Activated CD4-positive, alpha-beta T cell treated with anti-CD3 and anti-CD28 coated beads for 36 hours (primary cell): ENCODE results near the gene B4GALNT1. TPM values are rescaled to one million over a fixed set of nuclear protein-coding genes. Genes with fewer than 3 reads are reported as not detected.

Source experiments
- ATAC-seq: fragments of 200-7000 bp; cut with Tn5 transposase; one replicate; pipeline ENCODE4 v1.10.0; 2021; ENCODE audit warnings: mild to moderate bottlenecking, moderate library complexity
- CTCF ChIA-PET: fragments of 350-600 bp; sonication (Branson Sonifier 250); formaldehyde crosslinking; loops from one replicate; lab custom pipeline; 2021; ENCODE audit warnings: antibody characterized with exemption; lab: Charles Lee
- POLR2A ChIA-PET: fragments of 350-600 bp; sonication (Branson Sonifier 250); formaldehyde crosslinking; loops from one replicate; lab custom pipeline; 2021; ENCODE audit warnings: antibody characterized with exemption, inconsistent platforms; lab: Charles Lee
- DNase-seq: peaks from one replicate; pipeline ENCODE4 v3.0.0-alpha.2; 2020
- H3K27ac Mint-ChIP-seq: one replicate; pipeline ENCODE4 v1.8.0; 2021; ENCODE audit warnings: mixed read lengths
- H3K27me3 Mint-ChIP-seq: one replicate; pipeline ENCODE4 v1.8.0; 2021; ENCODE audit warnings: mixed read lengths
- H3K36me3 Mint-ChIP-seq: one replicate; pipeline ENCODE4 v1.8.0; 2021; ENCODE audit warnings: low read depth, mixed read lengths
- H3K4me1 Mint-ChIP-seq: one replicate; pipeline ENCODE4 v1.8.0; 2021; ENCODE audit warnings: mixed read lengths
- H3K4me3 Mint-ChIP-seq: one replicate; pipeline ENCODE4 v1.8.0; 2021; ENCODE audit warnings: mild to moderate bottlenecking, moderate library complexity, mixed read lengths
- H3K9me3 Mint-ChIP-seq: one replicate; pipeline ENCODE4 v1.8.0; 2021; ENCODE audit warnings: low read depth, mixed read lengths
- intact Hi-C, 2 experiments: fragments of 100-400 bp; cut with DNase I in 1 of 2; cut with micrococcal nuclease in 1 of 2; formaldehyde crosslinking; loops; one replicate each; pipeline versions ENCODE4 v1.14.2 to v1.15.1; 2022 to 2024; cut with DNase I, micrococcal nuclease
- total RNA-seq, 2 experiments: library from RNA; stranded (reverse); gene quantifications; one replicate each; pipeline ENCODE4 v1.2.3, GENCODE V29; 2021

The B4GALNT1 gene
- total RNA-seq, 2 experiments from 2014 or later, result 1.4 to 1.5 TPM

GRCh38 chr12:57625261-57626032, 7.6 kb downstream of the B4GALNT1 start:
- ATAC-seq (no peak), DNase-seq (no peak)
- ChIA-PET CTCF (interaction anchor here (0.7 to 6.3 kb wide), 7 partner anchors 8 to 175 kb away, joined by 3 to 76 read pairs (median 3); no protein-coding TSS in a partner anchor), POLR2A (interaction anchor here (0.9 kb wide), 1 partner anchor 1265 kb away, joined by 3 read pairs; the partner anchor contains the start of gene STAT2)
- peaks cover 88% of the 10 kb centered on the region for H3K27me3 Mint-ChIP-seq
- H3K27ac Mint-ChIP-seq, result no peak overlapping the region
- H3K4me1 Mint-ChIP-seq, result peaks cover 30% of the 10 kb centered on the region
- no peaks in the 10 kb centered on the region for H3K9me3 Mint-ChIP-seq
- intact Hi-C loops, result no loop called here
- no peak overlapping the region for H3K4me3 Mint-ChIP-seq
- H3K36me3 Mint-ChIP-seq, result no peaks in the 10 kb centered on the region

DNA sequence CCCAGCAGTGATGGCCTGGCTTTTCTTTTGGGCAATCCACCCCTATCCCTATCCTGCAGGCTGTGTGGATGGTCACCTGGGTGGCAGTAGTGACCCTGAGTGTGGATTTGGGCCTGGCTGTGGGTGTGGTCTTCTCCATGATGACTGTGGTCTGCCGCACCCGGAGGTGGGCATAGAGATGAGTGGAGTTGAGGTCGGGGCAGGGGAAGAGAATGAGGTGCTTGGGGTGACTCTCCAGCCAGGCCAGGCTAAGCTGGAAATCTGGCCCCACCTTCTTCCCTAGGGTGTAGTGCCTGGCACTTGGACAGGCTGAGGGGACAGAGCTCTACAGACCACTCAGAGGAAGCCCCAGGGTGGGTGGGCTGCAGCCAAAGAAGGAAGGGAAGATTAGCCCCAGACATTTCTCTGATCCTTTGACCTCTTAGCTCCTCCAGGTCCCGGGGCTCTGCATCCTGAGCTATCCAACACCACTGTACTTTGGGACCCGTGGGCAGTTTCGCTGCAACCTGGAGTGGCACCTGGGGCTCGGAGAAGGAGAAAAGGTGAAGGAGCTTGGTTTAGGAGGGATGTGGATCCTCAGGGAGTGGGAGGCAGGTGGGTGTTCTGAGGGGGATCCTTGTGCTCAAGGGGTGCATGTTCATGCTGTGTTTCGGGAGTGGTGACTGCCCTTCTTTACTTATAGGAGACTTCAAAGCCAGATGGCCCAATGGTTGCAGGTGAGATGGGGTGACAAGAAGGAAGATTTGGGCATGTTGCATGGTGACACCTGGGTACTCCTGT, 8.4 kb downstream of the B4GALNT1 start:
- Mint-ChIP-seq H3K36me3 (no peaks in the 10 kb centered on the region), H3K9me3 (no peaks in the 10 kb centered on the region), H3K4me1 (peaks cover 37% of the 10 kb centered on the region), H3K27ac (no peak overlapping the region), H3K4me3 (no peak overlapping the region), H3K27me3 (peaks cover 87% of the 10 kb centered on the region)
- ChIA-PET CTCF (interaction anchor here (1.0 to 6.3 kb wide), 5 partner anchors 8 to 41 kb away, joined by 3 to 76 read pairs (median 5); no protein-coding TSS in a partner anchor), POLR2A (interaction anchor here (0.9 kb wide), 1 partner anchor 1264 kb away, joined by 3 read pairs; the partner anchor contains the start of gene STAT2)
- ATAC-seq (no peak), DNase-seq (no peak)
- intact Hi-C loops, result loop anchor here in 1 of 2 experiments (5.0 kb wide), 1 partner anchor 167 kb away; the partner anchor contains the start of genes GLI1 and INHBE

GRCh38 chr12:57623811-57624390, 9.1 kb downstream of the B4GALNT1 start:
- DNase-seq (no peak), ATAC-seq (no peak)
- ChIA-PET POLR2A (interaction anchor here (0.7 kb wide), 2 partner anchors 21 to 22 kb away, joined by 3 read pairs; no protein-coding TSS in a partner anchor), CTCF (interaction anchor here (0.8 to 6.3 kb wide), 3 partner anchors 30 to 165 kb away, joined by 3 to 76 read pairs (median 4); partner anchors contain the start of gene GLI1)
- H3K27ac Mint-ChIP-seq, result no peak overlapping the region
- no peak overlapping the region for H3K4me3 Mint-ChIP-seq
- peaks cover 88% of the 10 kb centered on the region for H3K27me3 Mint-ChIP-seq
- H3K4me1 Mint-ChIP-seq, result peaks cover 40% of the 10 kb centered on the region
- intact Hi-C loops, result loop anchor here in 1 of 2 experiments (5.0 kb wide), 1 partner anchor 167 kb away; the partner anchor contains the start of genes GLI1 and INHBE
- H3K9me3 Mint-ChIP-seq, result no peaks in the 10 kb centered on the region
- no peaks in the 10 kb centered on the region for H3K36me3 Mint-ChIP-seq

DNA sequence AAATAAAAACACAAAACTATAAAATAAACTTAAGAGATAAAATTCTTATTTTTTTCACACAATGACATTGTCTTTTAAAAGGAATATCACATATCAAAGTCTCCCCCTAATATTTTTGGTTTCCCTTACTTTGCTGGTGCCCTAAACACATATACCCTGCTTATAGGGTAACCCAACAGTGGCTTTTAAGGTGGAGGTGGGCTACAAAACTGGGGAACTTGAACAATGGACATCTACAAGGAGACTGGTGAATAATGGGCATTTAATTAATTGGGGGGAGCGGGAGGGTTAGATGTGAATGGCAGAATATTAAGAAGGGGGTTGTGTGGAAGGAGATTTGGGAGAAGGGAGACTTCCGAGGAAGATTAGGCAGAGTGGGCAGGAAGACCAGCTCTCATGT, 9.6 kb downstream of the B4GALNT1 start:
- no peaks in the 10 kb centered on the region for H3K9me3 Mint-ChIP-seq
- POLR2A ChIA-PET, result interaction anchor here (0.7 kb wide), 2 partner anchors 20 to 23 kb away, joined by 3 read pairs; no protein-coding TSS in a partner anchor
- CTCF ChIA-PET, result interaction anchor here (0.8 to 6.3 kb wide), 3 partner anchors 15 to 164 kb away, joined by 4 to 76 read pairs (median 4); partner anchors contain the start of gene GLI1
- H3K27ac Mint-ChIP-seq, result no peak overlapping the region
- no peak overlapping the region for H3K4me3 Mint-ChIP-seq
- intact Hi-C loops, result loop anchor here in 1 of 2 experiments (5.0 kb wide), 1 partner anchor 166 kb away; the partner anchor contains the start of genes GLI1 and INHBE
- DNase-seq, result no peak
- H3K27me3 Mint-ChIP-seq, result peaks cover 86% of the 10 kb centered on the region
- H3K4me1 Mint-ChIP-seq, result peaks cover 40% of the 10 kb centered on the region
- no peak for ATAC-seq
- H3K36me3 Mint-ChIP-seq, result no peaks in the 10 kb centered on the region

DNA sequence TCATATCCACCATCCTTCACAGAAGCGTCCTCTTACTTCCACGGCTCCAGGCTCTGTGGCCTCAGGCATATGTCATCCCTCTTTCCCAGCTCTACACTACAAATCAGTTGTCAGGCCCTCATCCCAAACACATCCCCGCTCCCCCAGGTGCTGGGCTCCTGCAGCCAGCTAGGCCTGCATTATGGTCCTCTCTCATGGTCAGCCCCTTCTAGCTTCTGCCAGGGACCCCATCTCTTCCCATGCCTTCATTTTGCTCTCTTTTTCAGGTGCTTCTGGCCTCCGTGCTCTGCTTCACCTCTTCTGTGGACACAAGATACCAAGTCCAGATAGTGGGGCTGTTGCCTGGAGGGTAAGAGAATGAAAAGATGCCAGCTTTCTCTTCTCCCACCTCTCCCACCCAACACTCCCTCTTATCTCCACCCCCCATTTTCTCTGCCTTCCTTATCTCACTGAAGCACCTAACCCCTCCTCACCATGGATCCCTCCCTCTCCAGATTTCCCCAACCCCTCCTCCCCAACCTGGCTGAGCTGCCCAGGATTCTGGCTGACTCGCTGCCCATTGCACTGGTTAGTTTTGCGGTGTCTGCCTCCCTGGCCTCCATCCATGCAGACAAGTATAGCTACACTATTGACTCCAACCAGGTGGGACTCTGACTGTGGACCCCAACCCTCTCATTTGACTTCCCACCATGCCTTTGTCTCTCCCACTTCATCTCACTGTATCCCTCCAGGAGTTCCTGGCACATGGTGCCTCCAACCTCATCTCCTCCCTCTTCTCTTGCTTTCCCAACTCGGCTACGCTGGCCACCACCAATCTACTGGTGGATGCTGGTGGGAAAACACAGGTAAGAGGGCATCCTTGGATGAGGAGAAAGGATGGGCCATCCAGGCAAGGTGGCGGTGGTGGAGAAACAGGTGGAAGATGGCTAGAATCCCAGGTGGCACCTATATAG, 10.4 kb downstream of the B4GALNT1 start:
- POLR2A ChIA-PET, result no interaction called here
- intact Hi-C loops, result loop anchor here in 1 of 2 experiments (5.0 kb wide), 1 partner anchor 165 kb away; the partner anchor contains the start of genes GLI1 and INHBE
- H3K4me1 Mint-ChIP-seq, result peaks cover 35% of the 10 kb centered on the region

DNA sequence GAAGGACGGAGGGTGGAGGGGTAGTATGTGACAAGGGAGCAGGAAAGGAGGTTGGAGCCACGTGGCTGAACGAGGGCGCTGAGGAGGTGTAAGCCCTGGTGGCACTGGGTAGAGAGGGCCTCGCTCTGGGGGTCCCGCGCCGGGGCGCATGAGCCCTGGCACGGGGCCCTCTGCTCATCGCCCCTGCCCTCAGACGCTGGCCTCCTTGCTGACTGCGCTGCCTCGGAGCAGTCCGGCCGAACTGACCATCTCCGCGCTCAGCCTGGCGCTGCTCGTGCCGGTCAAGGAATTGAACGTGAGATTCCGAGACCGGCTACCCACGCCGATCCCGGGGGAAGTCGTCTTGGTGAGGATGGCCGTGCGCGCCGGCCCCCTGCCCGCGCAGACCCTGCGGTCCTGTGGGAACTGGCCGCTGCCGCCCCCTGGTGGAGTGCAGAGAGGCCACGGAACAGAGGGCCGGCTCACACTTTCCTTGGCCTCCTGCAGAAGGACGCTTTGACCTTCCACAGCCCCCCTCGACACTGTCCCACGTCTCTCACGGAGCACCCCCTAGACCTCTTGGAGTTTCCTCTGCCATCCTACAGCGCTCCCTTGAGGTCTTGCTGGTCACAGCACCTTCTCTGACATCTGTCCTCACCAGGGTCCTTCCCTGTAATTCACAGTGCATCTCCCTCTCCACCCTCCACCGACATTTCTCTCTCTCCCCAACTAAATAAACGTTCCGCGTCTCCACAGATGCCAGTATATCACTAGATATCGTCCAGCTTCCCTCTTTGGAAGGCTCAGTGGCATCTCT, 11.3 kb downstream of the B4GALNT1 start:
- H3K4me3 Mint-ChIP-seq, result peak overlapping the region; percentile 60
- intact Hi-C loops, result loop anchor here (1.0 to 5.0 kb wide), 4 partner anchors 10 to 164 kb away; partner anchors contain the start of genes GLI1 (in 2 of the 2), ARHGEF25 (in 1 of the 2) and INHBE (in 1 of the 2)
- peak; percentile 79 for DNase-seq
- CTCF ChIA-PET, result interaction anchor here (0.6 to 6.3 kb wide), 18 partner anchors 9 to 221 kb away, joined by 3 to 76 read pairs (median 6); partner anchors contain the start of gene B4GALNT1
- H3K4me1 Mint-ChIP-seq, result peaks cover 28% of the 10 kb centered on the region
- ATAC-seq, result peak; percentile 80
- no peaks in the 10 kb centered on the region for H3K36me3 Mint-ChIP-seq
- no peaks in the 10 kb centered on the region for H3K9me3 Mint-ChIP-seq
- POLR2A ChIA-PET, result interaction anchor here (0.7 kb wide), 1 partner anchor 38 kb away, joined by 3 read pairs; no protein-coding TSS in a partner anchor
- peaks cover 84% of the 10 kb centered on the region for H3K27me3 Mint-ChIP-seq
- no peak overlapping the region for H3K27ac Mint-ChIP-seq

More for the DNA sequence above, 10.4 kb downstream of the B4GALNT1 start:
- ATAC-seq, result no peak
- DNase-seq, result no peak
- no peak overlapping the region for H3K27ac Mint-ChIP-seq
- CTCF ChIA-PET, result interaction anchor here (0.5 to 6.3 kb wide), 7 partner anchors 8 to 304 kb away, joined by 3 to 76 read pairs (median 3); no protein-coding TSS in a partner anchor
- H3K27me3 Mint-ChIP-seq, result peaks cover 86% of the 10 kb centered on the region
- H3K4me3 Mint-ChIP-seq, result no peak overlapping the region
- no peaks in the 10 kb centered on the region for H3K9me3 Mint-ChIP-seq
- no peaks in the 10 kb centered on the region for H3K36me3 Mint-ChIP-seq

DNA sequence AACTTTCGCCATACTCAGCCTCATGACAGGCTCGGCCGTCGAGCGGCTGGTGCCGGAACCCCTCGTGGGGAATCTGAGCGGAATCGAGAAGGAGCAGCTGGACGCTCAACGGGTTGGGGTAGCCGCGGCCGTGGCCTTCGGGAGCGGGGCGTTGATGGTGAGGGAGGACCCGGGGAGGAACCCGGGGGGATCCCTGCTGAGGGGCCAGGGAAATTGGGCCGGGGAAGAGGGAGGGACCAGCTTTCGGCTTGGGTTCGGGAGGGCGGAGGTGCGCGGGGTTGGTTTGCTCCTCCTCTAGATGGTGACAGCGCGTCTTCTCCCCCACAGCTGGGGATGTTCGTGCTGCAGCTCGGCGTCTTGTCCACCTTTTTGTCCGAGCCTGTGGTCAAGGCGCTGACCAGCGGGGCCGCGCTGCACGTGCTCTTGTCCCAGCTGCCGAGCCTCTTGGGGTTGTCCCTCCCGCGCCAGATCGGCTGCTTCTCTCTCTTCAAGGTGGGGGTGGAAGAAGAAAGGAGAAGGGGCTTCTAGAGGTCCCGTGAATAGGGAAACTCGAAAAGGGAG, 12.0 kb downstream of the B4GALNT1 start:
- Mint-ChIP-seq H3K27me3 (peaks cover 79% of the 10 kb centered on the region), H3K9me3 (no peaks in the 10 kb centered on the region), H3K4me1 (peaks cover 26% of the 10 kb centered on the region), H3K4me3 (peak overlapping the region; percentile 60), H3K36me3 (no peaks in the 10 kb centered on the region), H3K27ac (peak overlapping the region; percentile 17)
- CTCF ChIA-PET, result interaction anchor here (0.7 to 6.3 kb wide), 19 partner anchors 9 to 877 kb away, joined by 3 to 76 read pairs (median 5); partner anchors contain the start of genes B4GALNT1 and PIP4K2C
- intact Hi-C loops, result loop anchor here (1.0 to 5.0 kb wide), 4 partner anchors 10 to 164 kb away; partner anchors contain the start of genes GLI1 (in 2 of the 2), ARHGEF25 (in 1 of the 2) and INHBE (in 1 of the 2)
- peak; percentile 31 for ATAC-seq
- DNase-seq, result peak; percentile 35
- POLR2A ChIA-PET, result interaction anchor here (0.7 kb wide), 1 partner anchor 38 kb away, joined by 3 read pairs; no protein-coding TSS in a partner anchor

DNA sequence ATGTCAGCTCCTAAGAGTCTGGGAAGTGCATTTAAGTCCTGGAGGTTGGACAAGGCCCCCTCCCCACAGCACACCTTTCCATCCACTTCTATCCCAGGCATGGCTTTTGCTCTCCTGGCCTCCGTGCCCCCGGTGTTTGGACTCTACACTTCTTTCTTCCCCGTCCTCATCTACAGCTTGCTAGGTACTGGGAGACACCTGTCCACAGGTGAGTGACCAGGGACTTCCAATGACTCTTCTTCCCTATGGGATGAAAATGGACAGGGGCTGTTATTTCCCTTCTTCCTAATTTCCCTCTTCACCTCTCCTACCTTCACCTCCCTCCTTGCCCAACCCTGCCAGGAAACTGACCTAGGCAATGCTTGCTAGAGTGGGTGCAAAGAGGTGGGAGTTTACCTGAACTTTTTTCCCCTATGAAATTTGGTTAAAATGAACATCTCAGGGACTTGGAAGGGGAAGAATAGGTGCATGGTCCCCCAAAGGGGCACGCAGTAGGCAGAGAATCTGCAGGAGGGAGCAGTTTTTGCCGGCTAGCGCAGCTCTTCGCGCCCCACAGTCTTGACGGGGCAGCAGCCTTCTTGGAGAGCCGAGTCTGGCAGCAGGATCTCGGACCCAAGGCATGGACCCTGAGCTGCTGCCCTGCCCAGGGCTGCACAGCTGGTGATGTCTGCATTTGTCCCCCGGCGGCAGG, 12.6 kb downstream of the B4GALNT1 start:
- DNase-seq, result no peak
- H3K27me3 Mint-ChIP-seq, result peaks cover 73% of the 10 kb centered on the region
- CTCF ChIA-PET, result interaction anchor here (0.6 to 6.3 kb wide), 21 partner anchors 8 to 878 kb away, joined by 3 to 76 read pairs (median 4); partner anchors contain the start of genes B4GALNT1 and PIP4K2C
- POLR2A ChIA-PET, result interaction anchor here (0.7 kb wide), 1 partner anchor 37 kb away, joined by 3 read pairs; no protein-coding TSS in a partner anchor
- no peak for ATAC-seq
- peak overlapping the region; percentile 60 for H3K4me3 Mint-ChIP-seq
- H3K9me3 Mint-ChIP-seq, result no peaks in the 10 kb centered on the region
- H3K27ac Mint-ChIP-seq, result no peak overlapping the region
- peaks cover 26% of the 10 kb centered on the region for H3K4me1 Mint-ChIP-seq
- H3K36me3 Mint-ChIP-seq, result no peaks in the 10 kb centered on the region
- intact Hi-C loops, result loop anchor here in 1 of 2 experiments (5.0 kb wide), 1 partner anchor 163 kb away; the partner anchor contains the start of genes GLI1 and INHBE
